PC-3 (cell line): ENCODE data around the gene WWP2. TPM values are rescaled to one million over a fixed set of nuclear protein-coding genes. Genes with fewer than 3 reads are reported as not detected.

Source experiments
- ATAC-seq: fragments of 200-7000 bp; cut with Tn5 transposase; 2 replicates; pipeline ENCODE4 v1.9.1; 2020; ENCODE audit warnings: mild to moderate bottlenecking, moderate library complexity
- BruUV-seq: library from RNA; stranded (reverse); fragments of 400-500 nt; replicated peaks from 2 replicates; lab custom pipeline; 2021; lab: Mats Ljungman, UMichigan
- CTCF ChIA-PET: fragments of 300-600 bp; sonication (Branson Sonifier 250); formaldehyde crosslinking; loops from one replicate; lab custom pipeline; 2022; ENCODE audit warnings: antibody characterized with exemption; lab: Charles Lee
- POLR2A ChIA-PET: fragments of 300-600 bp; sonication (Branson Sonifier 250); formaldehyde crosslinking; loops from one replicate; lab custom pipeline; 2022; ENCODE audit warnings: antibody characterized with exemption; ENCODE audit not compliant: unreplicated experiment; lab: Charles Lee
- DNase-seq: peaks from one replicate; pipeline ENCODE4 v3.0.0-alpha.2; 2015
- H2AFZ ChIP-seq: fragments of 300-600 bp; sonication (generic); 2 replicates; pipeline ENCODE4 v1.6.0; 2016; ENCODE audit warnings: antibody characterized with exemption, low read length
- H3F3A ChIP-seq: fragments of 300-600 bp; sonication (generic); one replicate; pipeline ENCODE4 v1.6.0; 2017; ENCODE audit warnings: antibody characterized with exemption, low read length, control low read depth, mild to moderate bottlenecking; ENCODE audit not compliant: unreplicated experiment
- H3K27ac ChIP-seq: fragments of 300-600 bp; sonication (generic); 2 replicates; pipeline ENCODE4 v1.5.1; 2016; ENCODE audit warnings: mild to moderate bottlenecking, low read length
- H3K27me3 ChIP-seq: fragments of 300-600 bp; sonication (generic); 2 replicates; pipeline ENCODE4 v1.6.1; 2016; ENCODE audit warnings: low read length, mixed read lengths
- H3K36me3 ChIP-seq: fragments of 300-600 bp; sonication (generic); 2 replicates; pipeline ENCODE4 v1.6.1; 2016; ENCODE audit warnings: low read depth, mixed run types, low read length, mixed read lengths
- H3K4me1 ChIP-seq: fragments of 300-600 bp; sonication (generic); 2 replicates; pipeline ENCODE4 v1.5.1; 2016; ENCODE audit warnings: low read length; ENCODE audit not compliant: insufficient read depth
- H3K4me2 ChIP-seq: fragments of 300-600 bp; sonication (generic); 2 replicates; pipeline ENCODE4 v1.6.0; 2016; ENCODE audit warnings: low read length
- H3K4me3 ChIP-seq: fragments of 300-600 bp; sonication (generic); 2 replicates; pipeline ENCODE4 v1.5.1; 2016; ENCODE audit warnings: mild to moderate bottlenecking, low read length, mixed read lengths
- H3K79me2 ChIP-seq: fragments of 300-600 bp; sonication (generic); 2 replicates; pipeline ENCODE4 v1.6.1; 2017; ENCODE audit warnings: low read length, mixed read lengths
- H3K9ac ChIP-seq: fragments of 300-600 bp; sonication (generic); 2 replicates; pipeline ENCODE4 v1.6.0; 2016; ENCODE audit warnings: mild to moderate bottlenecking, low read length
- H3K9me2 ChIP-seq: fragments of 300-600 bp; sonication (generic); replicated peaks from 2 replicates; pipeline ENCODE4 v1.6.1; 2016; ENCODE audit warnings: mixed run types, low read length, mixed read lengths
- H3K9me3 ChIP-seq: fragments of 300-600 bp; sonication (generic); 2 replicates; pipeline ENCODE4 v1.6.1; 2016; ENCODE audit warnings: low read length, mixed read lengths
- H4K20me1 ChIP-seq: fragments of 300-600 bp; sonication (generic); 2 replicates; pipeline ENCODE4 v1.6.1; 2016; ENCODE audit warnings: low read length, mixed read lengths
- EZH2 ChIP-seq: fragments of 300-600 bp; sonication (generic); IDR thresholded peaks from one replicate; pipeline ENCODE4 v1.6.1; 2017; ENCODE audit warnings: antibody characterized with exemption, mild to moderate bottlenecking, low read length; ENCODE audit not compliant: unreplicated experiment
- EZH2phosphoT487 ChIP-seq: fragments of 300-600 bp; sonication (generic); IDR thresholded peaks from 2 replicates; pipeline ENCODE4 v1.6.1; 2018; ENCODE audit warnings: mild to moderate bottlenecking, antibody characterized with exemption, low read length, borderline replicate concordance
- intact Hi-C: fragments of 100-400 bp; cut with micrococcal nuclease; formaldehyde crosslinking; loops from 2 replicates; pipeline ENCODE4 v1.9.0; 2023
- total RNA-seq: library from RNA; depleted of rRNA; stranded (reverse); fragments of >200 nt; gene quantifications from 2 replicates; pipeline ENCODE4 v1.2.3, GENCODE V29; 2014
- TF ChIP-seq, protein P1 (sequence below): fragments of 300-600 bp; sonication (generic); conservative IDR thresholded peaks from 2 replicates; pipeline ENCODE4 v1.5.1; 2017; ENCODE audit warnings: antibody characterized with exemption, low read depth, mild to moderate bottlenecking, low read length

WWP2 gene
- total RNA-seq, 1 experiment from 2014 or later = 15.8 TPM

DNA sequence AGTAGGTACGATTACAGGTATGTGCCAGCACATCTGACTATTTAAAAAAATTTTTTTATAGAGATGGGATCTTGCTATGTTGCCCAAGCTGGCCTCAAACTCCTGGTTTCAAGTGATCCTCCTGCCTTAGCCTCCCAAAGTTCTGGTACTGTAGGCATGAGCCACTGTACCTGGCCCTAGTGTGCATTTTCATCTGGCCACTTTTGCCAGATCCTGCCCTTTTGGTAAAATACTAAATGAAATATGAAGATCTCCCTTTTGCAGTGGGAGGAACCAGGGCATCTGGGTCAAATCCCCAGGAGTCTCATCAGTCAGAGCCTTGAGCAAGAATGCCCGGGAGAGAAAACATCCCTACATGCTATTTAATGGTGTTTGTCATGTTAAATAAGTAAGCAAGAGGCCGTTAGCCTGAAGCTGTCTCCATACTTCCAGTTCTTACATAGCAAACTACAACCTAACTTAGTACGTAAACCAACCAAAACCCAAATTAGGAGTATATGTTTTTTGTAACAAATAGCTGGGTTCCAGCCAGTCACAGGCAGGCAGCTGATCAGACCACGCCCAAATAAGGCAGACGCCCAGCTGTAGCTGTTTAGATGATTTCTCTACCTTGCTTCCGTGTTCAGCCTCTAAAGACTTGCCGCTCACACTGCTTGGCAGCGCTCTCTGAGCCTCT, 142.5 kb downstream of the WWP2 start:
- Histone ChIP-seq H3K4me2 (no peak overlapping the region), H3K27me3 (no peaks in the 10 kb centered on the region), H3K4me1 (peaks cover 12% of the 10 kb centered on the region), H3K27ac (no peak overlapping the region), H3K9me3 (no peaks in the 10 kb centered on the region), H3K9me2 (no peaks in the 10 kb centered on the region), H3K4me3 (no peak overlapping the region), H3K36me3 (no peaks in the 10 kb centered on the region), H3K79me2 (no peaks in the 10 kb centered on the region), H4K20me1 (no peaks in the 10 kb centered on the region), H3F3A (no peaks in the 10 kb centered on the region), H2AFZ (no peak overlapping the region), H3K9ac (no peak overlapping the region)
- POLR2A ChIA-PET = no interaction called here
- ATAC-seq (no peak), DNase-seq (no peak)
- BruUV-seq = no TSS peak
- CTCF ChIA-PET = no interaction called here
- no peak for TF ChIP-seq EZH2
- no peak for TF ChIP-seq EZH2phosphoT487
- TF ChIP-seq, protein P1, sequence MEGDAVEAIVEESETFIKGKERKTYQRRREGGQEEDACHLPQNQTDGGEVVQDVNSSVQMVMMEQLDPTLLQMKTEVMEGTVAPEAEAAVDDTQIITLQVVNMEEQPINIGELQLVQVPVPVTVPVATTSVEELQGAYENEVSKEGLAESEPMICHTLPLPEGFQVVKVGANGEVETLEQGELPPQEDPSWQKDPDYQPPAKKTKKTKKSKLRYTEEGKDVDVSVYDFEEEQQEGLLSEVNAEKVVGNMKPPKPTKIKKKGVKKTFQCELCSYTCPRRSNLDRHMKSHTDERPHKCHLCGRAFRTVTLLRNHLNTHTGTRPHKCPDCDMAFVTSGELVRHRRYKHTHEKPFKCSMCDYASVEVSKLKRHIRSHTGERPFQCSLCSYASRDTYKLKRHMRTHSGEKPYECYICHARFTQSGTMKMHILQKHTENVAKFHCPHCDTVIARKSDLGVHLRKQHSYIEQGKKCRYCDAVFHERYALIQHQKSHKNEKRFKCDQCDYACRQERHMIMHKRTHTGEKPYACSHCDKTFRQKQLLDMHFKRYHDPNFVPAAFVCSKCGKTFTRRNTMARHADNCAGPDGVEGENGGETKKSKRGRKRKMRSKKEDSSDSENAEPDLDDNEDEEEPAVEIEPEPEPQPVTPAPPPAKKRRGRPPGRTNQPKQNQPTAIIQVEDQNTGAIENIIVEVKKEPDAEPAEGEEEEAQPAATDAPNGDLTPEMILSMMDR = no peak
- intact Hi-C loops = no loop called here

DNA sequence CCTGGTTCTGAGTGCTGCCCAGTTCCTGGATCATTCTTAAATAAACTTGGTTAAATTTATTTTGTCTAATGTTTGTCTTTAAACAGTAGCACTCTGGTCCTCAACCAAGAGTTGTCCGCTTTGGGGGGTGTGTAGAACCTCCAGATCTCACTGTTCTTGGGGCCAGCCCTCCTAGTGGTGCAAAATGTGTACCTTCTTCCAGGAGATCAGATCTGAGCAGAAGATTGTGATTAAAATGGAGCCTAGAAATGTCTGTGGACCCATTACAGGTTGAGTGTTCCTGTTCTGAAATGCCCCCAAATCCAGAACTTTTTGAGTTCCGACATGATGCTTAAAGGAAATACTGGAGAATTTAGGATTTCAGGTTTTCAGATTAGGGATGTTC, 143.0 kb downstream of the WWP2 start:
- Histone ChIP-seq H3K4me1 (peaks cover 18% of the 10 kb centered on the region), H3K9me3 (no peaks in the 10 kb centered on the region), H3K27ac (no peak overlapping the region), H3F3A (no peaks in the 10 kb centered on the region), H3K79me2 (no peaks in the 10 kb centered on the region), H3K9ac (no peak overlapping the region), H4K20me1 (no peaks in the 10 kb centered on the region), H3K36me3 (no peaks in the 10 kb centered on the region), H2AFZ (no peak overlapping the region), H3K4me2 (no peak overlapping the region), H3K4me3 (no peak overlapping the region), H3K27me3 (no peaks in the 10 kb centered on the region), H3K9me2 (no peaks in the 10 kb centered on the region)
- DNase-seq (no peak), ATAC-seq (no peak)
- ChIA-PET POLR2A (no interaction called here), CTCF (no interaction called here)
- no TSS peak for BruUV-seq
- TF ChIP-seq, protein P1 = no peak
- intact Hi-C loops = no loop called here

DNA sequence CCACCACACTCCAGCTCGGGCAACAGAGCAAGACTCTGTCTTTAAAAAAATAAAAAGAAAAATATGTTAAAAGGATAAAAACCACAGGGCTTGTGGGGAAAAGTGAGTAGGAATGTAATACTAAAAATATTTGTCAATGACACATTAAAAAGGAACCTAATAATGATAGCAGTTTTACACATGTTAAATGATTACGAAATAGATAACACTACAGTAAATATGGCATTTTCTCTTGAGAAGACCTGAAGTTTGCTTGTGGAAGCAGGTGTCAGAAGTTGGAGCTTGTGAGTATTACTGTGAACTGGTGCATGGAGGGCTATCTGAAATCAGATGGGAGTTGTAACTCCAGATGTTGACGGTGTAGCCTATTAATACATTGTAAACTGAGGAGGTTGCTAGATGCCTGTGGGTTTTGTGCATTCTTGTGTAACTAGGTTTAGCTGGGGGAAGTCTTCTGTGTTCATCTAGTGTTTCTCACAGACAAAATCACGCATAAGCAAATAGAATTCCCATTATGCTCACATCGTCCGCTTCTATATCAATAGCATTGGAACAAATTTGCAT, 144.8 kb downstream of the WWP2 start:
- TF ChIP-seq EZH2 (no peak), EZH2phosphoT487 (no peak)
- TF ChIP-seq, protein P1 = no peak
- no peak overlapping the region for H3K27ac ChIP-seq
- DNase-seq (no peak), ATAC-seq (no peak)
- intact Hi-C loops = no loop called here
- H3K9me2 ChIP-seq = no peaks in the 10 kb centered on the region
- no peaks in the 10 kb centered on the region for H3F3A ChIP-seq
- H3K9ac ChIP-seq = no peak overlapping the region
- peaks cover 12% of the 10 kb centered on the region; the same call in 1 of the 2 replicates for H3K4me1 ChIP-seq
- CTCF ChIA-PET = no interaction called here
- POLR2A ChIA-PET = interaction anchor here (0.5 kb wide), 1 partner anchor 11 kb away, joined by 4 read pairs; no protein-coding TSS in a partner anchor
- no peaks in the 10 kb centered on the region for H3K79me2 ChIP-seq
- no peak overlapping the region for H2AFZ ChIP-seq
- H3K36me3 ChIP-seq = no peaks in the 10 kb centered on the region
- no peak overlapping the region for H3K4me2 ChIP-seq
- no peak overlapping the region for H3K4me3 ChIP-seq
- no TSS peak for BruUV-seq
- H3K9me3 ChIP-seq = no peaks in the 10 kb centered on the region
- no peaks in the 10 kb centered on the region for H4K20me1 ChIP-seq
- H3K27me3 ChIP-seq = no peaks in the 10 kb centered on the region
